Right renal pelvis (tissue), 4 donors: ENCODE results near the gene SNAPIN. TPM values are rescaled to one million over a fixed set of nuclear protein-coding genes. Genes with fewer than 3 reads are reported as not detected.
"Not testable (repeated sequence)": the region's sequence is repeated elsewhere in the genome, so short reads cannot be mapped to it uniquely, and the experiment has no call there.

Experiments used
- DNase-seq, 4 donors: peaks; one replicate each; pipeline ENCODE4 v3.0.0-alpha.2; 2013; ENCODE audit warnings: low read depth in 4 of 4, low spot score in 3 of 4, missing footprints in 1 of 4
- polyA plus RNA-seq, 4 donors: library from polyadenylated mRNA; unstranded; fragments of 120-200 nt; gene quantifications; one replicate each; pipeline ENCODE4 v1.2.1, GENCODE V29; 2013; ENCODE audit not compliant: insufficient read length in 4 of 4

Gene SNAPIN
- polyA plus RNA-seq, 4 donors, result 57.4 to 60.9 (median 58.7) TPM

DNA sequence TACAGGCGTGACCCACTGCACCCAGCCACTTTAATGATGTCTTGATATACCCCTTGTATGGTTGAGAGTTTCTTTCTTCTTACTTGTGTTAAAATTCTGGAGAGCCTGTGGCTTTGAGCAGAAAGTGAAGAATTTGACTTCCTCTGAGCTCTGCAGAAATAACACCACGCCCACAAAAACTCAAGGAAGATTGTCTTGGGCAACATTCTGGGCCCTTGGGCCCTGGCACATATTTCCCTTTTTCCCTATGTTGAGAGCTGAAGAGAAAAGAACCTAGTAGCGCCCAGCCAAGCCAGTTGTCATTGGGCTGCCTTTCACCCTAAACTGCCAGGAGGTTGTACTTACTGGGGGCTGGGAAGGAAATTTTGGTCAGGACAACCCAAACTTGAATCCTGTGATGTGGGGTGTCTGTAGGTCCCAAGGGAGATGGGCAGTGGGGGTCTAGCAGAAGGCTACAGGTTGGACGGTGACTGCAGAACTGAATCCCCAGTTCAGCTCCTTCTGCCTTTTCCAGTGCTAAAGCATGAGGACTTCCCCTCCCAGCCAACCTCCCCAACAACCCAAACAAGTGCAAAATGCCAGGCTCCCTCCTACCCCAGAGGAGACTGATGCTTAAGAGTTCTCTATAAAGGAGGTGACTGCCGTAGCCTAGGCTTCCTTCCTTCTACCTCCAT lies 11.7 kb upstream of the SNAPIN start:
- no peak for DNase-seq

DNA sequence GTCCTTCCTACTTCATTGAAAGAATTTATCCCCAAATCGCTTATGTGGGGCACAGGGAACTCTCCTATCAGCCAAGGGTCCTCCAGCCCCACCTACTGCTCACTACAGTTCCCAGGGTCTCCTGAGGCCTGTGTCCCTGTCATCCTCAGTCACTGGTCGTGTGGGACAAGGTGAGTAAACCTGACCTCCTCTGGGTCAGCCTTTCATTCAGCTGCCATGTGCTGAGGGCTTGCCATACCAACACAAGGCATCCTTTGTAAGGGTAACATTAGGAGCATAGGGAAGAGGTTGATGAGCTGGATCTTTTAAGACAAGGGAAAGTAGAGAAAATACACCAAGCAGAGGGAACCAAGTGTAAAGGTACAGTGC lies 11.2 kb upstream of the SNAPIN start:
- no peak for DNase-seq

DNA sequence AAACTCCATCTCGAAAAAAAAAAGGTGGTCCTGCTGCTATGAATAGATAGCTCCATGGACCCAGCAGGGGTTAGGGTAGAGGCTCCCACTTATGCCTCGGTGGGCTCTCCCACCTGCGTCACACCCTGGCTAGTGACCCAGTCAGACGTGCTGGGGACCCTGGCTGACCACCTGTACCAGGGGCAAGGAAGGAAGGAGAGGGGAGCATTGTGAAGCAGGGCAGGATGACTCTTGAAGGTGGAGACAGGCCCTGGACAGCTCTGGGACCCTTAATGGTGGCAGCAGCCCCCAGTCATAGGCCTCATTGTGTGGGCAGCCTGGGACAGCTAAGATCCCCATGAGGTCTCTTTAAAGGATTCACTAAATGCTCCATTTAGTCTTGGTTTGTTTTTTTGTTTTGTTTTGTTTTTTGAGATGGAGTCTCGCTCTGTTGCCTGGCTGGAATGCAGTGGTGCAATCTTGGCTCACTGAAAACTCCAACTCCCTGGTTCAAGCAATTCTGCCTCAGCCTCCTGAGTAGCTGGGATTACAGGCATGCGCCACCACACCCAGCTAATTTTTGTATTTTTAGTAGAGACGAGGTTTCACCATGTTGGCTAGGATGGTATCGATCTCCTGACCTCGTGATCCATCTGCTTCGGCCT lies 10.4 kb upstream of the SNAPIN start:
- no peak for DNase-seq

DNA sequence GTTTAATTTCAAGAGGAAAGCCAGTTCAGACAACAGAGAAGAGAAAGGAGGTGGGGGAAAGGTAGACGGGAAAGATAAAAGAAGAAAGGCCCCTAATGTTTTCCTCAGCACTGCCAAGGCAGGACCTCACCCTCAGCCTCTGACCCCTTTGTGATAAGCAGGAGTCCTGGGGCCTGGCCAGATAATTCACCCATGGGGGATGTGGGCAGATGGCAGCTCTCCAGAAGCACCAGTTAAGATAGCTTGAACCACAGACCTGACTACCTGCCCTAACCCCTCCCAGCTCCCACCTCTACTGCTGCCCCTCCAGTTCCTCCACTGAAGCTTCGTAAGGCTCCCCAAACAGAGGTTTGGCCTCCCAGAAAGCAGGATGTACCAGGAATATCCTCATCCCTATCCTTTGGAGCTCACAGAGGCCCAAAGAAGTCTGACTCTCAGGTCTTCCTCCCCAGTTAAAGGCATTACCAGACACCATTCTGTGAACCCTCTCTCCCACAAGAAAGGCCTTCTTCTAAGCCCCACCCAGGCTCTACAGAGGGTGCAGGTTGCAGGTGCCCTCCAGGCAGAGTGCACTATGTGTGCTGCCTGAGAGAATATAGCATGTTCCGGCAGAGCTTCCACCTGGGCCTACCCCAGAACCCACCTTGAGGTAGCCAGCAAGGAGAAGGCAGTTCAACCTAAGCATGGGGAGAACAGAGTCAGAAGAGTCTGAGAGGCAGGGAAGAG lies 9.2 kb upstream of the SNAPIN start:
- no peak for DNase-seq

- no peak for DNase-seq
Observed at GRCh38 chr1:153649863-153650235, 8.7 kb upstream of the SNAPIN start.

DNA sequence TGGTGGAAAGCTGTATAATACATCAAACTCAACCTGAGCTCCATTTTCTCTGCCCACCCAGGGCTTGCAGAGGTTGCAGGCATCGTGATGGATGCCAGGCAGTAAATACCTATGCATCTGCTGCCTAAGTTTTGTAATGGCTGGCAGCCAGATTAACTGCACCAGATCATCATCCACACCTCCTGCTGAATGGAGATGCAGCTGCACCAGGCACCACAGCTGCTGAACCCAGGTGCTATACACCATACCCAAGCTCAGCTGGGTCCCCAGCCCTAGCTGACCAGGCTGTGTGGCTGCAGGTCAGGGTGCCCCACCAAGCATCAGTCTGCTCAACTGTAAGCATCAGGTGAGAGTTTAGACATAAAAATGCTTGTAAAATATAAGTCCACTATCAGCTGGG lies 6.7 kb upstream of the SNAPIN start:
- no peak for DNase-seq

- no peak for DNase-seq
Observed at GRCh38 chr1:153652805-153653500, 5.5 kb upstream of the SNAPIN start.

GRCh38 chr1:153655333-153655732 lies 3.2 kb upstream of the SNAPIN start:
- no peak for DNase-seq

DNA sequence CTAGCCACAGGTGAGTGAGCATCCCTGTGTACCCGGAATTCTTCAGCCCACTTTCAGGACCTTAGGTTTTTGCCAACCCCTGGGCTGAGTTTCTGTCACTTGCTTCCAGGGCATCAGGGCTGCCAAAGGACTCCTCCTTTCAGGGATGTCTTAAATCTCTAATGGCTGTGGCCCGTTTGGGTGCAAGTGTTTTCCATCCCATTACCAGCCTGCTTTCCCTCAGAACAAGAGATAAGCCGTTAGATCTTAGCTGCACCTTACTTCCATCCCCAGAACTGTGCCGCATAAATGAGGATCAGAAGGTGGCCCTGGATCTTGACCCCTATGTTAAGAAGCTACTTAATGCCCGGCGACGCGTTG lies 652 bp downstream of the SNAPIN start:
- no peak for DNase-seq

DNA sequence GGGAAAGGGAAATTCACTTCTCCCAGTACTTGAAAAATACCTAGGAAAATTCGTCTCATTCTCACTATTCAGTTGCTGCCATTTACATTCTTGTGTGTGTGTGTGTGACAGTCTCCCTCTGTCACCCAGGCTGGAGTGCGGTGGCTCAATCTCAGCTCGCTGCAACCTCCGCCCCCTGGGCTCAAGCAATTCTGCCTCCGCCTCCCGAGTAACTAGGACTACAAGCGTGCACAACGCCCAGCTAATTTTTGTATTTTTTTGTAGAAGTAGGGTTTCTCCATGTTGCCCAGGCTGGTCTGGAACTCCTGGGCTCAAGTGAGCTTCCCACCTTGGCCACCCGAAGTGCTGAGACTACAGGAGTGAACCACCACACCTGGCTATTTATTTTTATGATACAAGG lies 1.2 kb downstream of the SNAPIN start:
- no peak for DNase-seq

- DNase-seq, result no peak
Observed at GRCh38 chr1:153661111-153661708, 2.7 kb downstream of the SNAPIN start.

DNA sequence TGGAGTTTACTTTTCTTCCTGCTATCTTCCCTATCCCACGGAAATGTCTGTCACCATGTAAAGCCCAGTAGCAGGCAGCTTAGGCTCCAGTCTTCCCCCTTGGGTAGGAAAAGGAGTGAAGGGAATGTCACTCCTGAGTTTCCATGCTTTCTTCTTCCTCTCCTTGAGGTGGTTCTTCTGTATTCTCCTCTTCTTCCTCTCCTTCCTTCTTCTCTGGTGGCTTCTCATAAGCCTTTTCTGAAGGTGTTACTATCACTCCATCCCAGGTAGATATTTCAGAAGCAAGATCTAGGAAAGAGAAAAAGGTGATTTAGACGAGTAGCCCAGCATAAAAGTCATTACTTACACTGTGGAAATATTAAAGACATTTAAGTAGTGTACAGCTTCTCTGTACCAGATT lies 3.8 kb downstream of the SNAPIN start:
- no peak for DNase-seq

GRCh38 chr1:153663211-153663610 lies 4.7 kb downstream of the SNAPIN start:
- no peak for DNase-seq

- DNase-seq, result no peak
Observed at GRCh38 chr1:153667439-153667838, 8.9 kb downstream of the SNAPIN start.

- DNase-seq, result not testable (repeated sequence)
Observed at GRCh38 chr1:153668672-153669071, 10.2 kb downstream of the SNAPIN start.

GRCh38 chr1:153669606-153670005 lies 11.1 kb downstream of the SNAPIN start:
- DNase-seq, result no peak

GRCh38 chr1:153670257-153670858 lies 11.9 kb downstream of the SNAPIN start:
- no peak for DNase-seq

GRCh38 chr1:153670859-153671627 lies 12.5 kb downstream of the SNAPIN start, which contains the start of gene ILF2:
Gene ILF2, minus strand, starts transcription at chr1:153670993. Its CDS starts 71 bp downstream, at chr1:153670922.
- DNase-seq, result peak; percentile 97 to 99 (median 98)

DNA sequence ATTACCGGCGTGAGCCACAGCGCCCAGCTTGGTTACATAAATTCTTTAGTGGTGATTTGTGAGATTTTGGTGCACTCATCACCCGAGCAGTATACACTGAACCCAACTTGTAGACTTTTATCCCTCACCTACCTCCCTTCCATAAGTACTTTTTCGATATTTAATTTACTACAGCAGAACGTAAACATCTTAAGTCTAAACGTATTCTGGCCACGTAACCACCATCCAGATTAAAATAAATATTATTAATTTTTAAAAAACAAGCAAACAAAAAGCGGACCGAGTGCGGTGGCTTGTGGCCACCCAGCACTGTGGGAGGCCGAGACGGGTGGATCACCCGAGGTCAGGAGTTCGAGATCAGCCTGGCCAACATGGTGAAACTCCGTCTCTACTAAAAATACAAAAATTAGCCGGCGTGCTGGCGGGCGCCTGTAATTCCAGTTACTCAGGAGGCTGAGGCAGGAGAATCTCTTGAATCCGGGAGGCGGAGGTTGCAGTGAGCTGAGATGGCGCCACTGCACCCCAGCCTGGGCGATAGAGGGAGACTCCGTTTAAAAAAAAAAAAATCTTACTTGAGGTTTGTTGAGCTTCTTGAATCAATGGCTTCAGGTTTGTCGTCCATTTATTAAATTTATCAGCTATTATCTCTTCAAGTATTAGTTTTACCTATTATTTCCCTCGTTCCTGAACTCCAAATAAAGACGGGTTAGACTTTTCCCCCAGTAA lies 13.3 kb downstream of the SNAPIN start:
- not testable (repeated sequence) for DNase-seq
